ENCODE results near the gene ABR. TPM values are rescaled to one million over a fixed set of nuclear protein-coding genes. Genes with fewer than 3 reads are reported as not detected.

Gene ABR
- total RNA-seq, 4 donors from 2014 or later = 286 to 1,099 (median 522) TPM

DNA sequence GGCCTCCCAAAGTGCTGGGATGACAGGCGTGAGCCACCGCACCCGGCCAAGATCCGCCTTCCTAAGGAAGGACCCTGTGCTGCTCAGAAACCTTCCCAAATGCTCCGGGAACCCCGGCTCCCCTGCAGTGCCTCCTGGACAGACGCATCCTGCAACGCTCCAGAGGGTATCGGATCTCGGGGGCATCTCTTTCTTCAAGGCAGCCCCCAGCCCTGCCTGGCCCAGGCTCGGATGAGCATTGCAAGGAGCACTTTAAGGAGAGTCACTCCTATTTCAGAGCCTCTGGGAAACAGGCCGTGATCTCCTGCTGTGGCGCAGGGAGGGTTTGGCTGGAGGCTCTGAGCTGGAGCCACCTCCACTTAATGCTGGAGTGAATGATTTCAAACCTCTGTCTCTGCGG, 17.2 kb upstream of the ABR start:
- Histone ChIP-seq H3K36me3 (no peaks in the 10 kb centered on the region), H3K27ac (peak overlapping the region; percentile 70 to 83 (median 76)), H3K9me3 (no peaks in the 10 kb centered on the region), H3K4me3 (no peak overlapping the region), H3K27me3 (no peaks in the 10 kb centered on the region), H3K4me1 (peaks cover 5 to 45% (median 17%) of the 10 kb centered on the region in 4 donors)
- no peak for DNase-seq
- TF ChIP-seq, protein P1, sequence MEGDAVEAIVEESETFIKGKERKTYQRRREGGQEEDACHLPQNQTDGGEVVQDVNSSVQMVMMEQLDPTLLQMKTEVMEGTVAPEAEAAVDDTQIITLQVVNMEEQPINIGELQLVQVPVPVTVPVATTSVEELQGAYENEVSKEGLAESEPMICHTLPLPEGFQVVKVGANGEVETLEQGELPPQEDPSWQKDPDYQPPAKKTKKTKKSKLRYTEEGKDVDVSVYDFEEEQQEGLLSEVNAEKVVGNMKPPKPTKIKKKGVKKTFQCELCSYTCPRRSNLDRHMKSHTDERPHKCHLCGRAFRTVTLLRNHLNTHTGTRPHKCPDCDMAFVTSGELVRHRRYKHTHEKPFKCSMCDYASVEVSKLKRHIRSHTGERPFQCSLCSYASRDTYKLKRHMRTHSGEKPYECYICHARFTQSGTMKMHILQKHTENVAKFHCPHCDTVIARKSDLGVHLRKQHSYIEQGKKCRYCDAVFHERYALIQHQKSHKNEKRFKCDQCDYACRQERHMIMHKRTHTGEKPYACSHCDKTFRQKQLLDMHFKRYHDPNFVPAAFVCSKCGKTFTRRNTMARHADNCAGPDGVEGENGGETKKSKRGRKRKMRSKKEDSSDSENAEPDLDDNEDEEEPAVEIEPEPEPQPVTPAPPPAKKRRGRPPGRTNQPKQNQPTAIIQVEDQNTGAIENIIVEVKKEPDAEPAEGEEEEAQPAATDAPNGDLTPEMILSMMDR (IDR thresholded peaks at IDR 0.05) = no peak
- TF ChIP-seq POLR2A (IDR thresholded peaks at IDR 0.05) (no peak), EP300 (IDR thresholded peaks at IDR 0.05; ENCODE audit: low read depth) (no peak), POLR2AphosphoS5 (IDR thresholded peaks at IDR 0.05) (no peak)
- in situ Hi-C loops (cut with MboI; ENCODE audit: low pct_ligation_motif_present in 1 of 4, low pct_unique_long_range_greater_than_20kb in 1 of 4, low sequenced_read_pairs in 3 of 4) = no loop called here
- intact Hi-C loops (cut with DNase I; ENCODE audit: low total_unique reads) = no loop called here
- WGBS, 2 donors (ENCODE audit: low coverage in 1 of 2) = 82 to 97% methylated on average over 2 to 9 of the region's 14 CpGs

DNA sequence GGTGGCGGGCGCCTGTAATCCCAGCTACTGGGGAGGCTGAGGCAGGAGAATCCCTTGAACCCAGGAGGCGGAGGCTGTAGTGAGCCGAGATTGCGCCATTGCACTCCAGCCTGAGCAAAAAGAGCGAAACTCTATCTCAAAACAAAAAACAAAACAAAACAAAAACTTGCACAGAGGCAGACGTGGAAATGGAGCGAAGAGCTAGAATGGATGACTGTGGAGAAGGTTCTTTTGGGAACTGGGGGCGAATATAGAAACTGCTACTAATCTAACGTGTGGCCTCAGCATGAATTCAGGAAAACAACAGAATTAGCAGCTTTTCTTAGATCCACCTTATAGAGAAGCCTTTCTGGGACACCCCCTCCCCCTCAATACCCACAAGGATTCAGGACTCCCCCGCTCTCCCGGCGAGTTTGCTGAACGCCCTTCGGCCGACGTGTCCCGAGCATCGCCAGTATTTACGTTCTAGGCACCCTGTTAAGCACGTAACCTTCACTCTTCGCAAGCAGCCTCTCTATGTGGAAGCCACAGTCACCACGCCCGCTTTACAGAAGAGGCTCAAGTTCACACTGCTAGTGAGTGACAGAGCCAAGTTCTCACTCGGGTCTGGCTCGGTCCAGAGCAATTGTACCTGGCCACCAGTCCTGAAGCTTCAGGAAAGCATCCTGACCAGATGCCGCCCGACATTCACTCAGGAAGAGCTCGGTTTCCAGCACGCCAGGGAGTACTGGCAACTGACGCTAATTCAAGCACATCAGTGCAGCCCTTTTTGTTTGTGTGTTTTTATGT, 13.3 kb upstream of the ABR start:
- Histone ChIP-seq H3K4me3 (no peak overlapping the region), H3K4me1 (peaks cover 0 to 36% (median 10%) of the 10 kb centered on the region in 4 donors), H3K9me3 (no peaks in the 10 kb centered on the region), H3K27ac (no peak overlapping the region), H3K36me3 (no peaks in the 10 kb centered on the region), H3K27me3 (no peaks in the 10 kb centered on the region)
- in situ Hi-C loops (cut with MboI; ENCODE audit: low pct_ligation_motif_present in 1 of 4, low pct_unique_long_range_greater_than_20kb in 1 of 4, low sequenced_read_pairs in 3 of 4) (no loop called here), intact Hi-C loops (cut with DNase I; ENCODE audit: low total_unique reads) (no loop called here)
- TF ChIP-seq POLR2AphosphoS5 (IDR thresholded peaks at IDR 0.05) (no peak), POLR2A (IDR thresholded peaks at IDR 0.05) (no peak), EP300 (IDR thresholded peaks at IDR 0.05; ENCODE audit: low read depth) (no peak)
- TF ChIP-seq, protein P1 (IDR thresholded peaks at IDR 0.05) = no peak
- WGBS, 2 donors (ENCODE audit: low coverage in 1 of 2) = 77 to 87% methylated on average over 13 to 31 of the region's 31 CpGs
- DNase-seq = no peak

DNA sequence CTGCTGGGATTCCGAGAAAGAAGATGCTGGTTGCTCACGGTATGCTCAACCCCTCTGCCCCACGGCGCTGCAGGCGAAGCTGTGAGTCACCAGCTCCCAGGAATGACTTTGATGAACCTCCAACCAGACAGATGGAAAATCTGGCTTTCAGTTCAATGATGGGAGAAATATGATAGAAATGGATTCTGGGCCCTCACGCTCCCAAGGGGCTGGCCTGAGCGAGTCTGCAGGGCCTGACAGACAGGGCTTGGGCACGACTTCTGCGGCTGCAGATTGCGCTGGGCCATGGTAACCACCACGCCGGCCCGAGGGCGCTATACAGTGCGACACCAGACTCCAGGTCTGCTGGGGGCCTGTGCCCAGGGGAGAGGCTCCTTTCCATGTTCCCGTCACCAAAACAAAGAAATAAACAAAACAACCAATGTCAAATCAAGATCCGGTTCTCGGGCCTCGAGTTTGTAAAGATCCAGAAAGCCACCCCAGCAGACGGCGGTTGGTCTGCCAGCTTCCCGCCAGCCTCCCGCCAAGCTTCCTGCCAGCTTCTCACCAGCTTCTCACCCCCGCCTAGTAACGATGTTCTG, 11.1 kb upstream of the ABR start:
- in situ Hi-C loops (cut with MboI; ENCODE audit: low pct_ligation_motif_present in 1 of 4, low pct_unique_long_range_greater_than_20kb in 1 of 4, low sequenced_read_pairs in 3 of 4) (no loop called here), intact Hi-C loops (cut with DNase I; ENCODE audit: low total_unique reads) (no loop called here)
- Histone ChIP-seq H3K27me3 (no peaks in the 10 kb centered on the region), H3K27ac (no peak overlapping the region), H3K9me3 (no peaks in the 10 kb centered on the region), H3K36me3 (no peaks in the 10 kb centered on the region), H3K4me3 (no peak overlapping the region), H3K4me1 (peaks cover 0 to 41% (median 16%) of the 10 kb centered on the region in 4 donors)
- 83 to 94% methylated on average over 7 to 25 of the region's 25 CpGs for WGBS, 2 donors (ENCODE audit: low coverage in 1 of 2)
- DNase-seq = no peak
- TF ChIP-seq EP300 (IDR thresholded peaks at IDR 0.05; ENCODE audit: low read depth) = no peak
- no peak for TF ChIP-seq POLR2A (IDR thresholded peaks at IDR 0.05)
- TF ChIP-seq POLR2AphosphoS5 (IDR thresholded peaks at IDR 0.05) = no peak
- TF ChIP-seq, protein P1 (IDR thresholded peaks at IDR 0.05) = no peak

DNA sequence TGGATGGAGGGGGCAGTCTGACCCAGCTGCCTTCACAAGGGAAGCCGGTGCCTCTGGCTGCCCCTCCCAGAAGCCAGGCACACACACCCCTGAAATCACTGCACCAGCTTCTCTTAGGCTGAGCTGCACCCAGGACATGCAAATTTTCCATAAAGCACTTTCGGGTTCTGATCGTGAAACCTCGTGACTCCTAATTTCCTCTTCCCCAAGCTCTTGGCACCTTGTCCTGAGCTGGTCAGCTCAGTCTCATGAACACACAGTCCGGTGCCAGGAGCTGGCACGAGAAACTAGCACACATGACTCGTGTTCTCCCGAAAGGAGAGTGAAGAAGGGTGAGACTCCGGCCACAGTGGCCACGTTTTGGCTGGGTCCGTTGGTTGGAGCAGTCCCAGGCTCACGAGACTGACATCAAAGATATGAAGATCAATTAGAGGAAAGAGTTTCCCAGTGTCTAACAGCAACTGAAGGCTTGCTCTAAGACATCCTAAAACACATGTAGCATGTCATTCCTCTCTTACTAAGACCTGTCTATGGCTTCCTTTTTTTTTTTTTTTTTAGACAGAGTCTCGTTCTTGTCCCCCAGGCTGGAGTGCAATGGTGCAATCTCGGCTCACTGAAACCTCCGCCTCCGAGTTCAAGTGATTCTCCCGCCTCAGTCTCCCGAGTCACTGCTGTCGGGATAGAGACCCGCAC, 9.2 kb upstream of the ABR start:
- peak; percentile 71 for DNase-seq
- Histone ChIP-seq H3K27ac (peak overlapping the region; percentile 22 to 69 (median 39)), H3K27me3 (no peaks in the 10 kb centered on the region), H3K36me3 (no peaks in the 10 kb centered on the region), H3K4me3 (no peak overlapping the region), H3K4me1 (peaks cover 0 to 39% (median 16%) of the 10 kb centered on the region in 4 donors), H3K9me3 (no peaks in the 10 kb centered on the region)
- TF ChIP-seq POLR2A (IDR thresholded peaks at IDR 0.05) = no peak
- peak in 2 of 3 donors; percentile 38 to 48 for TF ChIP-seq POLR2AphosphoS5 (IDR thresholded peaks at IDR 0.05)
- no peak for TF ChIP-seq EP300 (IDR thresholded peaks at IDR 0.05; ENCODE audit: low read depth)
- TF ChIP-seq, protein P1 (IDR thresholded peaks at IDR 0.05) = no peak
- intact Hi-C loops (cut with DNase I; ENCODE audit: low total_unique reads) = no loop called here
- in situ Hi-C loops (cut with MboI; ENCODE audit: low pct_ligation_motif_present in 1 of 4, low pct_unique_long_range_greater_than_20kb in 1 of 4, low sequenced_read_pairs in 3 of 4) = loop anchor here in 1 of 4 donors (10.0 kb wide), 1 partner anchor 64 kb away; no protein-coding TSS in a partner anchor
- 53 to 57% methylated on average over 15 to 20 of the region's 20 CpGs for WGBS, 2 donors (ENCODE audit: low coverage in 1 of 2)

All from transverse colon (tissue), 4 donors.